ENCODE data around the gene TBX1.
"Not testable (repeated sequence)": the region's sequence is repeated elsewhere in the genome, so short reads cannot be mapped to it uniquely, and the experiment has no call there.

The TBX1 gene

DNA sequence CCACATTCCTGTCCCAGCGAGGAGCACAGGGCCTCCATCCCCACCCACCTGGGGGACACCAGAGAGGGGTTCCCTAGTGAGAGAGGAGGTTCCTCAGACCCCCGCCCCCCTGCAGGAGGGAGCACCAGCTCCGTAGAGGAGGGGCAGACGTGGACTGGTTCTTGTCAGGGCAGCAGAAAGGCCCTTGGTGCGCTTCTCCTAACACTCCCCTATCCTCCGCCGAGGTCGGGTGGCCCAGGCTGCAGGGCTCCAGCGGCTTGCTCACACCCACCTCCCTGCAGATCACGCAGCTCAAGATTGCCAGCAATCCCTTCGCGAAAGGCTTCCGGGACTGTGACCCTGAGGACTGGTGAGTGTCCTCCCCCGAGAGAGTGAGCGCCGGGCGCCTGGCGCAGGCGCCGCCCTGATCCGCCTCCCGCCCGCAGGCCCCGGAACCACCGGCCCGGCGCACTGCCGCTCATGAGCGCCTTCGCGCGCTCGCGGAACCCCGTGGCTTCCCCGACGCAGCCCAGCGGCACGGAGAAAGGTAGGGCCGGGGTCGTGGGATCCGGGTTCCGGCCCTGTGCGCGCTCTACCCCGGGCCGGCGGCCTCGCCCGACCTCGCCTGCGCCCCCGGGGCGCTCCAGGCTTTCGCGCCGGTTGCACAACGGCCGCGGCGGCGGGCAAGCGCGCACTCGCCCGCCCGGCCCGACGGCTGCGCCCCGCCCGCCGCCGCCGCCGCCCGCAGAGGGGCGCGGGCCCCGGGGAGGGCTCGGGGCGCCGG lies 5.1 kb downstream of the TBX1 start:
- no peak for DNase-seq (ENCODE audit: low spot score)

GRCh38 chr22:19766240-19766510 lies 5.6 kb downstream of the TBX1 start:
- no peak for DNase-seq (ENCODE audit: low spot score)

GRCh38 chr22:19766511-19767426 lies 6.2 kb downstream of the TBX1 start:
- no peak for DNase-seq (ENCODE audit: low spot score)

DNA sequence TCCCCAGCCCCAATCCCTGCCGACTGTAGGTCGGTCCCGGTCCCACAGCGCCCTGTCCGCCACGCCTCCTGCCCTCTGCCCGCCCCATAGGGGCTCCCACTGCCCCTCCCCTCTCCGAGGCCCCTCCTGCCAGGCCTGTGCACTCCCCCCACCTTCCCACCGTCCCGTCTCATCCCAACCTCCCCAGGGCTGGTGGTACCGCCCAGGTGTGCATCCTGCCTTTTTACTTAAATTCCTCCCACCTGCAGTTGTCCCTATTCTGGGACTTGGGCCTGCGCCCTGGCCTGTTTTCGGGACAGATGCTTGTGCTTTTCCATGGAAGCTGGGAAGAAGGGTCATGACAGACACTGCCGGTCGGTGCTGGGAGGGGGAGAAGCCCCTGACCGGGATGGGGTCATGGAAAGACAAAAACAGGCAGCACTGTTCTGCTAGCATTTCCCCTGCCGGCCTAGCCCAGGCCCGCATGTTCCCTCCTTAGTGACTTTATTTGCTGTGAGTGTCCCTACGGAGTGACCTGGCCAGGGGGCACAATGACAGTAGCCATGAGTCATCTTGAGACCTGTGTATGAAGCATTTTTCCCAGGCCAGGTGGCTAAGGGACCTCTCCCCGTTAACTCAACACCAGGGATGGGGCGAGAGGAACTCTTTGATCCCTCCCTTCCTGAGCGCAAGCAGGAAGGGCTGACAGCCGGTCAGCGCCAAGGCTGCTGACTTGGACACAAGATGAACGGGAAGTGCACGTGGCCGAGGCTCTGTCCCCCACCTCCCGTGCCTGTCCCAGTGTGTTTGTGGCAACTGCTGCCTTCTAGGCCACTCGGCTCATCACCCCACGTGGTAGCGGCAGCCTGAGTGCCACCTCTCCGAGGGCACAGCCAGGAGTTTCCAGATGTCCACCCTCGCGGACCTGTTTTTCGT lies 7.1 kb downstream of the TBX1 start:
- no peak for DNase-seq (ENCODE audit: low spot score)

GRCh38 chr22:19769393-19769715 lies 8.8 kb downstream of the TBX1 start:
- no peak for DNase-seq (ENCODE audit: low spot score)

DNA sequence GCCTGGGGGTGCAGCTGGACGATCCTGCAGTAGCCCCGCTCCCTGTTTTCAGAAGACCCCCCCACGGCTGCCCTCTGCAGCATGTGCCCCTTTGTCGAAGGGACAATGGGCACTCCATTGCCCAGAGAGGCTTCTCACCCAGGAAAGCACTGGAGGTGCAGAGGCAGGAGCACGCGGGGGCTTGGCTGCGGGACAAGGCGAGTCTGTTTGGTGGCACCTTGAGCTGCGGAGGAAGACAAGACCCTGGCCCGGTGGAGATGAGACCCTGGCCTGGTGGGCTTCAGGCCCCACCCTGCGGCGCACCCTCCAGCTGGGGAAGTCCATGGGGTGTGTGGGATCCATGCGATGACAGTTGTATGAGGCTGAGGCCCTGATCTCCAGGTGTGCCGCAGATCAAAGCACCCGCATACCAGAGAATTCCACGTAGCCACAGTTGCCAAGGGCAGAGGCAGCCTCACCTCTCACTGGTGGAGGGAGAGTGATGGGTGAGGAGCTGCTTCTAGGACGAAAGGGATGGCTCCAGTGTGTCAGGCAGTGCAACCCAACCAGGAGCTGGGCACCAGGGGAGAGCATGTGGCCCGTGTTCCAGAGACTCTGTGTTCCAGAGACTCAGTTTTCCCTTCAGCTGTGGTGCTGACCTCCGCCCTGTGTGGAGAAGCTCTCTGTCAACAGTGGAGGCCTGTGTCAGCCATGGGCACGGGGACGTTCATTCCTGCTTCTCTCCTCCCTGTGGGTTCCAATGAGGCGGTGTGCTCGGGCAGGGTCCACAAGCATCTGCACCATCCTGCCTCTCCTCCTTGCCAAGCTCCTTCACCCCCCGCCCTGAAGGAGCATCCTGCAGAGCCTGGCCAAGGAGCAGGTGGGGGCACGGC lies 10.0 kb downstream of the TBX1 start:
- no peak for DNase-seq (ENCODE audit: low spot score)

DNA sequence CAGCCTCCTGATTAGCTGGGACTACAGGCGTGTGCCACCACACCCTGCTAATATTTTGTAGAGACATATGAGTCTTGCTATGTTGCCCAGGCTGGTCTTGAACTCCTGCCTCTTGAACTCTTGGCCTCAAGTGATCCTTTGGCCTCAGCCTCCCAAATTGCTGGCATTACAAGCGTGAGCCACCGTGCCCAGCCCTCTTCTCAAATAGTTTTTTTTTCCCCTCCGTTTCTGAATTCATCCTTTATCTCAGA lies 11.8 kb downstream of the TBX1 start:
- no peak for DNase-seq (ENCODE audit: low spot score)

GRCh38 chr22:19772673-19773469 lies 12.3 kb downstream of the TBX1 start:
- DNase-seq (ENCODE audit: low spot score) = no peak

GRCh38 chr22:19773470-19774040 lies 13.0 kb downstream of the TBX1 start:
- DNase-seq (ENCODE audit: low spot score) = no peak

- no peak for DNase-seq (ENCODE audit: low spot score)
Measured at GRCh38 chr22:19774628-19775027, 14.1 kb downstream of the TBX1 start.

DNA sequence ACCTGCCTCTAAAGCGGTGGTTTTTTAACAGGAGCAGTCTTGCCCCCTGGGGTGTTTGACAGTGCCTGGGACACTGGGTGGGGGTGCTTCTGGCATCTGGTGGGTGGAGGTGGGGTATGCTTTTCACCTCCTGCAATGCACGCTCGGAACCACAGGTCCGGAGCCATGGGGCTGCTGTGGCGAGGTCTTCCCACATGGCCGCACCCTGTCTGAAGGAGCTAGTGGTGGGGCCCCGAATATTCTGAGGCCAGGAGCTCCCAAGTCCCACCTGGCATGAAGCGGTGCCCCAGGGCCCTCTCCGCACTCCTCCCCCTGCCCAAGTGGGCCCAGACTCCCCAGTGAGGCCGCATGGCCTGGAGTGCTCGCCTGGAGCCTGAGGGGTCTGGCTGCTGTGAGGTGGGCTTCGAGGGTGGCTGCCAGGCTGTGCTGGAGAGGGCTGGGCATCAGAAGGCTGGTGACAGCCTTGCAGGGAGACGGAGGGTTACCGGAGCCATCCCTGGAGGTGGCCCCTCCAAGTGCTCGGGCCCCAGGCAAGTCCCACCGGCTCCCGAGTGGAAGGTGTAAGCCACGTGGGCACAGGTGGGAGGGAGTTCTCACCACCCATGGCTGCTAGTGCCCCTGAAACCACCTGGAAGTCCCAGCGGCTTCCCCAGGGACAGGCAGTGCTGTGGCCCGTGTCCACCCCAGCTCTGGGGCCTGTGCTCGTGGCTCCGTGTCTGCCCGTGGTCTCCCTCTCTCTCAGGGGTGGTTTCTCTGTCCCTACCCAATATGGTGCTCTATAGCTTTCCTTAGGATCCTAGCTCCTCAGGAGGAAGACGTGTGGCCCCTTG lies 15.1 kb downstream of the TBX1 start:
- DNase-seq (ENCODE audit: low spot score) = no peak

DNA sequence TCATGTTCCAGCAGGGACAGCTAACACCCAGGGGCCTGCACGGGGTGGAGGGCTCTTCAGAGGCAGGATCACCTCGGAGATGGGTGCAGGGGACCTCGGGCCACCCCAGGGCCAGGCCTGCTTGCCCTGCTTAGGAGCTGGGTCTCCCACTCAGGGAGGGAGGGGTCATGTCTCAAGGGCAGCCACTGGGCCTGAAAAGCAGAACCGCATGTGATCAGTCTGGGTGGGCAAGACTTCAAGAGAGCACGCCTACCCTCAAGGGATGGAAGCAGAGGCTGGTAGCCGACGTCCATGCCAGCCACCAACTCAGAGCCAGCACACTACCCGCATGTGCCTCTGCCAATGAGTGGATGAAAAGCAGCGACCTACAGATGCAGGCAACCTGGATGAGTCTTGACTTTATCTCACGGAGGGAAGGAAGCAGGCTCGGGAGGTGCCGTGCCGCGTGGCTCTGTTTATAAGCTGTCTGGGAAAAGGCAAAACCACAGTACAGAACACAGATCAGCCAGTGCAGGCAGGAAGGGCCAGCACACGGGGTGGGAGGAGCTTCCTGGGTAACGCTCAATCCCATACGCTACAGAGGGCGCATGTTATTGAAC lies 16.0 kb downstream of the TBX1 start:
- DNase-seq (ENCODE audit: low spot score) = no peak

DNA sequence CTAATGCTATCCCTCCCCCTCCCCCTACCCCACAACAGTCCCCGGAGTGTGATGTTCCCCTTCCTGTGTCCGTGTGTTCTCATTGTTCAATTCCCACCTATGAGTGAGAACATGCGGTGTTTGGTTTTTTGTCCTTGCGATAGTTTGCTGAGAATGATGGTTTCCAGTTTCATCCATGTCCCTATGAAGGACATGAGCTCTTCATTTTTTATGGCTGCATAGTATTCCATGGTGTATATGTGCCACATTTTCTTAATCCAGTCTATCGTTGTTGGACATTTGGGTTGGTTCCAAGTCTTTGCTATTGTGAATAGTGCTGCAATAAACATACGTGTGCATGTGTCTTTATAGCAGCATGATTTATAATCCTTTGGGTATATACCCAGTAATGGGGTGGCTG lies 16.6 kb downstream of the TBX1 start:
- DNase-seq (ENCODE audit: low spot score) = not testable (repeated sequence)

DNA sequence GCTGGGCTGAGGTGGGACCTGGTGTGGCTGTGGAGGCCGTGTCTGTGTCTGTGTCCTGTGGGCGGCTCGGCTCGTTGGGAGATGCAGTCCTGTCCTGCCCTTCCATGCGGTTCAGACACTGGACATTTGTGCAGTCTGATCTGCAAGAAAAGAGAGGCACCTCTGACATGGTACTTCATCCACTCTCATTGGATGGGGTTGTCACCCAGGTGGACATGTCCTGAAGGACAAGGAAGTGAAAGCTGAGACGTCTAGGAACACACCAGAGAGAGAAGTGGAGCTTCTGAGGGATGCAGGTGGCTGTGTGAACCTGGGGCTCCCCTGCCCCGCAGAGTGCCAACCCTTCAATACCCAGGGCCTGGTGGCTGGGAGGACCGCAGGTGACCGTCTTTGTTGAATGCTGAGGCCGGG lies 18.4 kb downstream of the TBX1 start:
- DNase-seq (ENCODE audit: low spot score) = no peak

DNA sequence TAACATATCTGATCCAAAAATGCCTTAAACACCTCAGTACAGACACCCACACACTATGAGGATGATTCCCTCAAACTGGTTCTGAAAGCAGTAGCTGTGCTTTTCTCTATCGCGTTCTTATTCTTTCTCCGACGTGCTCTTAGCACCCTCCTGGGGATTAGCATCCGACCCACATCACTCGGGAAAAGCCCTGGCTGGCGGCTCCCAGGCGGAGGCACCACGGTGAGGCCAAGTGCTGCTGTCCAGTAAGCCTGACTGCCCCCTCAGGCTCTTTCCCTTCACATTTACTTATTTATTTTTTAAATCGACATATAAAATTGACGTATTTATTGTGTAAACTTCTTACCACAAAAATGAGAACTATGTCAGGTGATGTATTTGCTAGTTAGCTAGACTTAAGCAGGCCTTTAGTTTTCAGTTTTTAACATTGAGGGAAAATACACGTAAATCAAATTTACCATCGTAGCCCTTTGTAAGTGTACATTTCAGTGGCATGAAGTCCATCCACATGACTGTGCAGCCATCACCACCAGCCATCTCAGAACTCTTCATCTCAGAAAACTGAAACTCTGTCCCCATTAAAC lies 19.2 kb downstream of the TBX1 start:
- no peak for DNase-seq (ENCODE audit: low spot score)

- DNase-seq (ENCODE audit: low spot score) = no peak
Measured at GRCh38 chr22:19782533-19782932, 22.0 kb downstream of the TBX1 start.

DNA sequence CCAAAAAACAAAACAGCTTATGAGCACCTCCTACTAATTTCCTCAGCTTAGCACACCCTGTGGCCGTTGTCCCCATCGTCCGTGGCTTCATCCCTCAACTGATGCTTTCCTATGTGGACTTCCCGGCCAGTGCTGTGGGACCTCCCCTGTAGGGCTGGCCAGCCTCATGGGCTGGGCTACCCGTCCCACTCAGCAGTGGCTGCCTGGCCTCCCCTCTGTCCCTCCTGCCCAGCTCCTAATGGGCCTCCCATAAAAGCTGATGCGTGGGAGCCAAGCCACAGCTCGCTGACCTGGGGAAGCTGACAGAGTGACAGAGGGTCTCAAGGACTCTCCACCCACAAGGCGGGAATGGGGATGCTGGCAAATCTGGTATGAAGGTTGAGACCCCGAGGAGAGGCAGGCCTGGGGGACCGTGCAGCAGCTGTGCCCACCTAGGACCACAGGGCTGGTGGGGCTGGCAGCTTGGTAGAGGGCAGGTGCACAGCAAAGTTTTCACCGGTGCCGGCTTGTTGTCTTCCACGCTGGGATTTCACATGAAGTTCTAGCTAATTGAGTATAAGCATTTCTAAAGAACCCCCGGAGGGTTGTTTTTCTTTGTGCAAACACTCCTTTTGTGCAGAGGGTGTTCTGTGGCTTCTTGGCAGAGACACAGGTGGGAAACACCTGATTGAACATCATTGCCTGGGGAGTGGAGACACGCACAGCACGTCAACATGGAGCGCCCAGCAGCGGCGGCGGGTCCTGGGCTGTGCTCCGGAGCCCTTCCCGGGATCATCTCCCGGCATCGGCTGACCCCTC lies 23.2 kb downstream of the TBX1 start:
- no peak for DNase-seq (ENCODE audit: low spot score)

Measured in HuH-7 (cell line).